Myocyte (in vitro differentiated cells): ENCODE measurements around the gene DNAJC12. TPM values are rescaled to one million over a fixed set of nuclear protein-coding genes. Genes with fewer than 3 reads are reported as not detected.
"Not testable (repeated sequence)": the region's sequence is repeated elsewhere in the genome, so short reads cannot be mapped to it uniquely, and the experiment has no call there.

Experiments used
- DNase-seq: peaks from one replicate; pipeline ENCODE4 v3.0.0-alpha.2; 2012; ENCODE audit warnings: low read depth
- total RNA-seq: library from RNA; depleted of rRNA; stranded (reverse); fragments of >200 nt; gene quantifications from 2 replicates; pipeline ENCODE4 v1.2.3, GENCODE V29; 2014

Gene DNAJC12
- total RNA-seq, 1 donor from 2014 or later = 6.0 TPM

- peak; percentile 91 for DNase-seq
These were observed 73.8 kb downstream of the DNAJC12 start for GRCh38 chr10:67764012-67764822.

- peak; percentile 59 for DNase-seq
These were observed 74.4 kb downstream of the DNAJC12 start for GRCh38 chr10:67763499-67764011.

GRCh38 chr10:67762567-67762966 is 75.4 kb downstream of the DNAJC12 start:
- not testable (repeated sequence) for DNase-seq

GRCh38 chr10:67760272-67760671 is 77.7 kb downstream of the DNAJC12 start:
- no peak for DNase-seq

Other genes starting within 250 kb of the DNAJC12 start
- gene CTNNA3, start 142.0 kb downstream of the DNAJC12 start, total RNA-seq = 3.1 and 6.9 TPM in 2 replicates
- gene SIRT1, start 46.5 kb upstream of the DNAJC12 start, total RNA-seq = 15.8 and 19.2 TPM in 2 replicates
- 52.7 and 56.5 TPM in 2 replicates for gene HERC4, start 237.1 kb upstream of the DNAJC12 start, total RNA-seq